Omental fat pad (tissue), 4 donors: ENCODE data around the gene CBX7. TPM values are rescaled to one million over a fixed set of nuclear protein-coding genes. Genes with fewer than 3 reads are reported as not detected.

Experiments used
- ATAC-seq: fragments of 150-250 bp; one replicate; pipeline ENCODE4 v1.9.1; 2016; ENCODE audit warnings: mild to moderate bottlenecking, moderate library complexity; ENCODE audit not compliant: low FRiP score
- DNase-seq: peaks from one replicate; pipeline ENCODE4 v3.0.0-alpha.2; 2019; ENCODE audit warnings: low spot score
- CTCF ChIP-seq, 3 donors: fragments of 450-650 bp; IDR thresholded peaks; one replicate each; pipeline ENCODE4 v1.5.1; 2016 to 2017; ENCODE audit warnings: antibody characterized with exemption in 3 of 3, mild to moderate bottlenecking in 3 of 3, moderate library complexity in 2 of 3
- total RNA-seq, 4 donors: library from RNA; depleted of rRNA; stranded (reverse); fragments of >200 nt; gene quantifications; one replicate each; pipeline ENCODE4 v1.1.0, GENCODE V29; 2016

The CBX7 gene
- total RNA-seq, 4 donors from 2014 or later, result 22.6 to 74.9 (median 30.8) TPM

- DNase-seq, result no peak
- ATAC-seq, result no peak
- no peak for TF ChIP-seq CTCF (IDR thresholded peaks at IDR 0.05)
Observed at GRCh38 chr22:39110631-39111561, 41.6 kb downstream of the CBX7 start.

- ATAC-seq (no peak), DNase-seq (no peak)
- no peak for TF ChIP-seq CTCF (IDR thresholded peaks at IDR 0.05)
Observed at GRCh38 chr22:39109361-39109760, 43.1 kb downstream of the CBX7 start.

- no peak for ATAC-seq
- no peak for TF ChIP-seq CTCF (IDR thresholded peaks at IDR 0.05)
- no peak for DNase-seq
Observed at GRCh38 chr22:39108487-39108886, 44.0 kb downstream of the CBX7 start.

DNA sequence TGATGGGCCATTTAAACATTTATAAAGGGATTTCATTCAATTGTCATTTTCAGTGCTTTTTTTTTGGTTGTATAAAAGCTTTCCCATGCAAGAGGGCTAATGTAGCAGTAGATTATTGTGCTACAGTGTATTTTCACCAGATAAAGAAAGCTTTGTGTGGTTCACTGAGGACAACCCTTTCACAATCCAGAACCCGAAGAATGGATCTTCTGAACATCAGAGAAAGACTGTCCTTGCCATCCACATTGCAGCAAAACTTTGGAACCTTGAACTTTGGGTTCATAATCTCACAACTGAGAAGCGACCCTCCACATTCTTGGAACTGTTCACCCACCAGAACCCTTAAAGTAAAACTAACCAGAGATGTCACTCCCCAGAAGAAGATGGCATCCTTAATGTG is 46.2 kb downstream of the CBX7 start:
- DNase-seq (no peak), ATAC-seq (no peak)
- TF ChIP-seq CTCF (IDR thresholded peaks at IDR 0.05), result no peak

GRCh38 chr22:39103431-39103830 is 49.0 kb downstream of the CBX7 start:
- TF ChIP-seq CTCF (IDR thresholded peaks at IDR 0.05), result no peak
- ATAC-seq (no peak), DNase-seq (no peak)

- ATAC-seq (no peak), DNase-seq (no peak)
- TF ChIP-seq CTCF (IDR thresholded peaks at IDR 0.05), result no peak
Observed at GRCh38 chr22:39101226-39101625, 51.3 kb downstream of the CBX7 start.

GRCh38 chr22:39098576-39098975 is 53.9 kb downstream of the CBX7 start:
- no peak for ATAC-seq
- no peak for TF ChIP-seq CTCF (IDR thresholded peaks at IDR 0.05)

More at GRCh38 chr22:39098576-39098975, 53.9 kb downstream of the CBX7 start:
- DNase-seq, result no peak
